Measurements from ENCODE around the gene UQCRHL.

UQCRHL gene

DNA sequence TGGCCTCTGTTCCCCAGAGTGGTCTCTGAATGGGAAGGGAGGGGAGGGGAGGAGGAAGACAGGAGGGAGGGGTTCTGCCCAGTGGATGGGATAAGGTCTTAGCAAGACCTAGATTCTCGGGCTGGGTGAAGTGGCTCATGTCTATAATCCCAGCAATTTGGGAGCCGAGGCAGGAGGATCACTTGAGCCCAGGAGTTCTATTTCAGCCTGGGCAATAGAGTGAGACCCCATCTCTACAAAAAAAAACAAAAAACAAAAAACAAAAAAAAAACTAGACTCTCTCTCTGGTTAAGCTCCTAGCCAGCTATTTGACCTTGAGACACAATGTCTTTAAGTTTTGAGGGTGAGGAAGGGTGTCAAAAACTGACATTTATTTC, 11.4 kb downstream of the UQCRHL start:
- DNase-seq = no peak

DNA sequence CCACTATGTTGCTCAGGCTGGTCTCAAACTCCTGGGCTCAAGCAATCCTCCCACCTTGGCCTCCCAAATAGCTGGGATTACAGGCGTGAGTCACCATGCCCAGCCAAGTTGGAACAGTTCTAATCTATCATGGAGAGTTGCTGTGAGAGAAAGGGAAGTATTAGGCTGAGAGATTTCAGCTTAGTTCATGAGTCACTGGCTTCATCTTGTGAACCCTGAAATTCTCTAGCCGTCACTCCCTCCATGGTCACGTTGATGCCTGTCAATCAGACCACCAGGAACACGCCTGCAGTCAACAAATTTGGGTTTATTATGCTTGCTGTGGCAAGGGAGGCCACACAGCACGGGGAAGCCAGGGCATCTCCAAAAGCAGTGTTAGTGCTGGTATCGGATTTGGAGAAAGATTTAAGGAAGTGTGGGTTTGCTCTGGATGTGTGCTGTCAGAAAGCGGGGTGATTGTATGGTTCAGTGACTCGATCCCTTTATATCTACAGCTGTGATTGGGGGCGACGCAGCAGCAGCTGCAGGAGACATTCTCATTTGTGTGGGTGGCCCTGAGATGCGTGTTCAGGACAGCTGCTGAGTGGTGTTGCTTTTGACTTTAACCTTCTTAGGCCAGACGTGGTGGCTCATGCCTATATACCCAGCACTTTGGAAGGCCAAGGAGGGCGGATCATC, 18.7 kb downstream of the UQCRHL start:
- no peak for DNase-seq

DNA sequence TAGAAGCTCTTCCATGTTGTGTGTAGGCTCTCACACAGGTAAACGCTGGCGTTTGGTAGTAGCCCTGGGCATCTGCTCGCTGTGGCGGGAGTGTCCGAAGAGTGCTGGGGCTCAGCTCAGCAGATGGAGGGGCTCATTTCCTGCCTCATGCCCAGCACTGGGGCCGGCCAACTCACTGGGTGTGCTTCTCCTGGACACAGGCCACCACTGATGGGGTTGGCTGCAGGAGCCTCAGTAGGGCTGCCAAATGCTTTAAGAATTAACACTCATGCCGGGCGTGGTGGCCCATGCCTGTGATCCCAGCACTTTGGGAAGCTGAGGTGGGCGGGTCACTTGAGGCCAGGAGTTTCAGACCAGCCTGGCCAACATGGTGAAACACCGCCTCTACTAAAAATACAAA, 20.9 kb downstream of the UQCRHL start:
- no peak for DNase-seq

DNA sequence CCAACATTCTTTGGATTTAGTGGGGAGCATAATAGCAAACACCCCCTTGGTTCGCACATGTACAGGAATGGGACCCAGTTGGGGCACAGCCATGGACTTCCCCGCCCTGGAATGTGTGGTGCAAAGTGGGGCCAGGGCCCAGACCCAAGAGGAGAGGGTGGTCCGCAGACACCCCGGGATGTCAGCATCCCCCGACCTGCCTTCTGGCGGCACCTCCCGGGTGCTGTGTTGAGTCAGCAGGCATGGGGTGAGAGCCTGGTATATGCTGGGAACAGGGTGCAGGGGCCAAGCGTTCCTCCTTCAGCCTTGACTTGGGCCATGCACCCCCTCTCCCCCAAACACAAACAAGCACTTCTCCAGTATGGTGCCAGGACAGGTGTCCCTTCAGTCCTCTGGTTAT, 21.8 kb downstream of the UQCRHL start:
- DNase-seq = no peak

DNA sequence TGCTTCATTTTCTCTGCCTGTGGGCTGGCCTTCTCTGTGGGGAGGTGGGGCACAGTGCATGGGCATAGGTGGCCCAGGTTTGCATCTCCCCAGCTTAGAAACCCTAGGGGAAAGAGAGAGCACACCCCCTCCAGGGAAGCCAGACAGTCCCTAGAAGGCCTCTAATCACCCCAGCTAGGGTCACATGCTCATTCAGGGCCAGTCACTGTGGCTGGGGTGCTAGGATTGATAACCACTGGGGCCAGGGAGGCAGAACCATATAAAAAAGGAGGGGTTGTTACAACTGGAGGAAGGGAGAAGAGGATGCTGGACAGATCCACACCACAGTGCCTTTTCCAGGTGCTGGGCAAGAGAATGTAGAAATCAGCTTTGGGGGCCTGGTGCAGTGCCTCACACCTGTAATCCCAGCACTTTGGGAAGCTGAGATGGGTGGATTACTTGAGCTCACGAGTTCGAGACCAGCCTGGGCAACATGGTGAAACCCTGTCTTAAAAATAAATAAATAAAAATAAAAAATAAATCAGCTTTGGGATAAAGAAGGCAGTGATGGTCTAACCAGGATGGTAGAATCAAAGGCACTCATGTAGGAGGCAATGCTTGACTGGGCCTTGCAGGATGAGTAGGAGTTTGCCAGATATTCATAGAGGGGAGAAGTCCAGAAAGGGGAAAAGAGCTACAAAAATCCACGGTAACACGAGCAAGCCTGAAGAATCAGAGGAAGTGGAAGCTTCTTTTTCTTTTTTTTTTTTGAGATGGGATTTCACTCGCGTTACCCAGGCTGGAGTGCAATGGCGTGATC, 29.3 kb downstream of the UQCRHL start:
- no peak for DNase-seq

DNA sequence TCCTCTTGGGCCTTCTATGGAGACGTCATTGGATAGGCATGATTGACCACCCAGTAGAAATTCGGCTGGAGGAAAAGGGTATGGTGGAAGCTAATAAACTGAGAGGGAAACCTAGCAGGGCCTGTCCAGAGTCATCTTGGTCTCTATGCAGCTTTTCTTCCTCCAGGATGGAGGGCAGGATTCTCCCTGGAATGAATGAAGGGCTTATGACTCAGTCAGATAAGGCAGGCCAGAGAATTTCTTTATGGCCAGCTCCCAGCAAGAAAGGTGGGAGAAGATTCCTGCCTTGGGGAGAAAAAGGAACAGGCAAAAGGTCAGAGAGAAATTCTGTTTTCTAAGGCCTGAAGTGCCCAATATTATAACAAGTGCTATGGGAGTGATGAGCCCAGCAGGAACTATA, 31.7 kb downstream of the UQCRHL start:
- no peak for DNase-seq

DNA sequence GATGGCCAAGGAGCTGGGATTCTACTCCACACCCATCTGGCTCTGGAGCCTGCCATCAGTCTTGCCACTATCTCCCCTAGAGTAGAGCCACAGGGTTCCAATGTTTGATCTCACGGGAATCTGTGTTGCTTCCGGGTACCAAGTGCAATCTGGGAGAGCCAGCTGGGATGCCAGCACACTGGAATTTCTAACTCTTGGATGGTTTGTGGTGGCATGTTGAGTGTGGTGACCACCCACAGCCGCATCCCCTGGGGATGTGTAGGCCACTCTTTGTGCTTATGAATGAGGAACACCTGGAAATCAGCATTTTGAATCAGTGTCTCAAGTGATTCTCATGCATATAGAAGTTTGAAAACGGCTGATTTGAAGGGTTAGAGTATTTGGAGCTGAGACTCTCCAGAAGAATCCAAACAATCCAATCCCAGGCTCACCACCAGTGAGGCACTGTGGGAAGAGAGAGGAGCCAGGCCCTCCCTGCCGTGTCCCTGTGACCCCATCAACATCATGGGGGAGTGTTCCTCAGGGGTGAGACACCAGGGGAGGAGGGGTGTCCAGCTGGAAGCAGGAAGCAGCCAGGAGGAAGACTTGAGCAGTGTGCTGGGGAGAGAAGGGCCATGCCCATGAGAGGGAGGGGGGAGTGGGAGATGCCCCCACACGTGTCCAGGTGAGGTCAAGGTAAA, 35.5 kb downstream of the UQCRHL start:
- no peak for DNase-seq

DNA sequence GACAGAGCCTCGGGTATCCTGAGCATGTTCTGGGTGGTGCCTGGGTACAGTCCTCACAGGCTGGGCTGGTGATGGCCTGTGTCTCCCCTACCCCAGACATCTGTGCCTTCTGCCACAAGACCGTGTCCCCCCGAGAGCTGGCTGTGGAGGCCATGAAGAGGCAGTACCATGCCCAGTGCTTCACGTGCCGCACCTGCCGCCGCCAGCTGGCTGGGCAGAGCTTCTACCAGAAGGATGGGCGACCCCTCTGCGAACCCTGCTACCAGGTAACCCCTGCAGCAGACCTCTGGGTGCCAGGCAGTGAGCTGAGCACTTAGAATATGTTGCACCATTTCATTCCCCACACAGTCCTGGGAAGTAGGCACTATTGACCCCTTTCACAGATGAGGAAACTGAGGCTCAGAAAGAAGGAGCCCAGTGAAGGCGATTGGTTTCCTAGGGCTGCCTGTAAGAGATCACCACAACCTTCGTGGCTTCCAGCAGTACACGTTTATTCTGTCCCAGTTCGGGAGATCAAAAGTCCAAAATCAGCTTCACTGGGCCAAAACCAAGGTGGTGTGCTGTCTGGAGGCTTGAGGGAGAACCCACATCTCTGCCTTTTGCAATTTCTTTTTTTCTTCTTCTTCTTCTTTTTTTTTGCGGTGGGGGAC, 37.0 kb downstream of the UQCRHL start:
- DNase-seq = no peak

DNA sequence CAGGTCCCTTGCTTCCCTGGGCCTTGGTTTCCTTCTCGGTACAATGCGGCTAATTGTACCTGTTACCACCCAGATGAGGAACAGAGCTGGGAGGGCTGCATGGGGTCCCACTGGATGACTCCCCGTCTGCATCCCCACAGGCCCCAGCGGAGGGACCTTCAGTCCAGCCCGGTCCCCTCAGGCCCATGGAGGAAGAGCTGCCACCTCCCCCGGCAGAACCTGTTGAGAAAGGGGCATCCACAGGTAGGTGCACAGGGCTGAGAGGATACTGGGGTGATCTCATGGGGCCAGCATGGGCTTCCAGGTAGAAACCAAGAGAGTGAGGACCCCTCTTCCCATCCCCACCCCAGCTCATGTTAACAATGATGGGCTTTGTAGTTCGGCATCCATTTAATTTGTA, 39.1 kb downstream of the UQCRHL start:
- DNase-seq = no peak

DNA sequence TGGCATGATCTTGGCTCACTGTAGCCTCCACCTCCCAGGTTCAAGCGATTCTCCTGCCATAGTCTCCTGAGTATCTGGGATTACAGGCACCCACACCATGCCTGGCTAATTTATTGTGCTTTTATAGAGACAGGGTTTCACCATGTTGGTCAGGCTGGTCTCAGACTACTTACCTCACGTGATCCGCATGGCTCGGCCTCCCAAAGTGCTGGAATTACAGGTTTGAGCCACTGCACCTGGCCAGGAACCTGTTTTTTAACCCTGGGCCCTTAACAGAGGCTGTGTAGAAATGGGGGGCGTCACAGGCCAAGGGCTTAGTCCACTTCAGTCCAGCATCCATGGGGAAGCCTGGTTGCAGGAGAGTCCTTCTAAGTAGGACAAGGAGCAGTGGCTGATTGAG, 39.5 kb downstream of the UQCRHL start:
- DNase-seq = no peak

DNA sequence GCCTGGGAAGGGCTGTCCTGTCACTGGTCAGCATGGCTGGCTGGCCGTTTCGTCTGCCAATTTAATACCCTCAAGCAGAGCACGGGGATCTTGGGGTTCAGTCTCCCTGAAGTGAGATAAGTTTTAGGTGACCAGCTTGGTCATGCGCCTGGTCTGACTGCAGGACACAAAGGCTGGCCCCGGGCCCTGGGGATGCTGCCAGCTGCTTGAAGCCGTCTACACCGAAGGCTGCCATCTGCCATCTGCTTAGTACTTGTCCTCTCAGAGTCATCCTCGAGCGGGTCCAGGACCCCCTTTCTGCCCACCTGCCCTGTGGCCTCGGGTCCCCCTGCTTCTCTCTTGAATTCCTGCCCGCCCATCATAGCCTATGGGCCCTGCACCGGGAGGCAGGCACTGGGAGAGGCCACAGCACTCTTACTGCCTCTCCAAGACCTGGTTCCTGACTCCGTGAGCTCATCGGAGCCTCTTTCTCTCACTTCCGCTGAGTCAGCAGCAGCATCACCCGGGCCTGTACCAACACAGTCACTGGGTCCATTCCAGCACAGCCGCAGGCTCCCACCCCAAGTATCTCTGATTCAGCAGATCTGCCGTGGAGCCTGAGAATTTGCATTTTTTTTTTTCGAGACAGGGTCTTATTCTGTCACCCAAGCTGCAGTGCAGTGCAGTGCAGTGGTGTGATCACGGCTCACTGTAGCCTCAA, 41.8 kb downstream of the UQCRHL start:
- DNase-seq = no peak

DNA sequence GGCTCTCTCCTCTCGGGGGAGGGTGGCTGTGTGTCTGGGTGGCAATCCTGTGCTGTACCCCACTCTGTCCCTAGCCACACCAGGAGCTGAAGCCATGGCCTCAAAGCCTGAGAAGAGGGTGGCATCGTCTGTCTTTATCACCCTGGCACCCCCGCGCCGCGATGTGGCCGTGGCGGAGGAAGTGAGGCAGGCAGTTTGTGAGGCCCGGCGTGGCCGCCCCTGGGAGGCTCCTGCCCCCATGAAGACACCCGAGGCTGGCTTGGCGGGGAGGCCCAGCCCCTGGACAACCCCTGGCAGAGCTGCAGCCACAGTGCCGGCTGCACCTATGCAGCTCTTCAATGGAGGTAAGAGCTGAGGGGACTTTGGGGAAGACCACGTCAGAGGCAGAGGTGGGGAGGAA, 42.6 kb downstream of the UQCRHL start:
- no peak for DNase-seq

DNA sequence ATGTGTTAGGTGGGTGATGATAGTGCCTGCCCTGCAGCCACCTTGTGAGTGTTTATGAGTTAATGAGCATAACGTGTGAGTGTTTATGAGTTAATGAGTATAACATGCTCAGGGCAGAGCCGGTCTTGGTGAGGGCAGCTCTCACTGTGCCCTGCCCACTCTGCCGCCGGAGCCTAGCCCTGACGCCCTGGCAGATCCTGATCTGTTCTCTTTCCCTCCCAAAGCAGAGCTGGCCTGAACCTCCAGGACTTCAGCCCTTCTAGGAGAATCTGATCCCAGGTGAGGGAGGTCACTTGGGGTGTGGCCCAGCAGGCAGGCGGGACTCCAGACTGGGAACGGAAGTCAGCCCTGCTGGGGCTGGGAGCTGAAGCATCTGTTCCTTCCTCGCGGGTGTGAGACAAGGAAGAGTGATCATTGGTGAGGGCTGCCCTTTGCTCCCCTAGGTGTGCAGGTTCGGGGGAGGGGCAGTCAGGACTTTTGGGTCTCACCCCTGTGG, 43.1 kb downstream of the UQCRHL start:
- DNase-seq = no peak

DNA sequence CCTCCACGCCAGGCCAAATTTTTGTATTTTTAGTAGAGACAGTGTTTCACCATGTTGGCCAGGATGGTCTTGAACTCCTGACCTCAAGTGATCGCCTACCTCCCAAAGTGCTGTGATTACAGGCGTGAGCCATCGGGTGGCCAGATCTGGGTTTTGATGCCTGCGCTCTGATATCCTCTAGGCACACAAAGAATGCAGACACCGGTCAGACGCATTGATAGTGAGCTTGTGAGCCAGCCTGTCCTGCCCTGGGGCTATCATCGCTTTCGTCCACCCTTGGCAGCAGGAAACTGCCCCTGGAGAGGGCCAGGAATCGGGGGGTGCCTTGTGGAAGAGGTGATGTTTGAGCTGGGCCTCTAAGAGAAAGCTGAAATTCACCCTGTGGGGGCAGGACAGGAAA, 44.9 kb downstream of the UQCRHL start:
- DNase-seq = no peak

DNA sequence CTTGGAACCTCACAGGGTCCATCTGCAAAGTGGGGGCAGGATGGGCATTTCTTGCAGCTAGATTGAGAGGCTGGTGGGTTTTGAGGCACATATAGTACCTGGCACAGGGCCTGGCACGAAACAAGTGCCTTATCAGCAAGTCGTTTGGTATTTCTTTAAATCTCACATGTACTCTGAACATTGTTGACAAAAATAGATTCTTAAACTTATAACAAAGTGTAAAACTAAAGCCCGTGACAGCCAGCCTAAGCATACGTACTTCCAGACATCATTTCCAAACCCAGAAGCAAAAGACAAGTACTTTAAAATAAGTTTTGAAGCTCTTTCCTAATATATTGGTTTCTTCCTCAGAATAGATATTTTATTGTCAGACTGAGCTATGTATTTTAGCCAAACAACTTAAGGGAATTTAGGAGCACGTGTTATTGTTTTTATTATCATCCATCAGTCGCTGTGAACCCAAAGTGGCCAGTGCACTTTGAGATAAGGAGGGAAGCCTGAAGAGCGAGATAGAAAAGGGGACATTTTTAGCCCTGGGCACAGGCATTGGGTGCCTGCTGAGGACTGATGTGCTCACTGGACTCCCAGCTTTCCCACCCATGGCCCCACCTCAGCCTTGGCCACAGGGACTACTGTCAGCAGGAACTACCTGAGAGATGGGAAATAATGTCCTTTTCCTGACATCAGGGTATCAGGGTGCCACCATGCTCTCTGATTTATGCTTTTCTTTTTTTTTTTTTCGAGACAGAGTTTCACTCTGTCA, 45.9 kb downstream of the UQCRHL start:
- DNase-seq = no peak

DNA sequence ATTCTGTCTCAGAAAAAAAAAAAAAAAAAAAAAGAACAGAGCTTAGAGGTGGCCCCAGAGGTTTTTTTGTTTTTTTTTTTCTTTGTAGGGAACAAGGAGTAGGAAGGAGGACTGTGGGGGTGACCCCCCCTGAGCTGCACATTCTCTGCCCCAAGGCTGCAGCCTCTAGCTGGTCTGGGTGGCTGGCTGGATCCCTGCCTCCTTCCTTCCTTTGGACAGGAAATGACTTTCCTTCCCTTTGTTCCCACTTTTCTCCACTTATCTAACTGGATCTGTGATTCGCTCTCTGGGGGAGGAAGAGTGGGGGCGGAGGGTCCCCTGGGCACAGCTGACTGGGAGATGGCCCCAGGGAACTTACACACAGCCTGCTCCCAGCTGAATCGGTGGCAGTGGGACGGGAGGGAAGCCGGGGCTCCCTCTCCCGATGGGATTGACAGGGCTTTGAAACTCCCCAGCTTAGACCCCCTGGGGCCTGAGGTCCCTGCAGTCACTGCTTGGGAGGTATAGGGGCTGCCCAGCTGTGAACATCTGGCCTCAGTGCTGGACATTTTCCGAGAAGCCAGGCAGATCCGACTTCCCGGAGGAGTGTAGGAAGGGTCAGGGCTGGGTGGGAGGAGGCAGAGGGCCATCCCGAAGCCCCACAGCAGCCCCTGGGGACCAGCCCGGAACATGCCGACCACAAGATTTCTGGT, 46.8 kb downstream of the UQCRHL start:
- DNase-seq = no peak

DNA sequence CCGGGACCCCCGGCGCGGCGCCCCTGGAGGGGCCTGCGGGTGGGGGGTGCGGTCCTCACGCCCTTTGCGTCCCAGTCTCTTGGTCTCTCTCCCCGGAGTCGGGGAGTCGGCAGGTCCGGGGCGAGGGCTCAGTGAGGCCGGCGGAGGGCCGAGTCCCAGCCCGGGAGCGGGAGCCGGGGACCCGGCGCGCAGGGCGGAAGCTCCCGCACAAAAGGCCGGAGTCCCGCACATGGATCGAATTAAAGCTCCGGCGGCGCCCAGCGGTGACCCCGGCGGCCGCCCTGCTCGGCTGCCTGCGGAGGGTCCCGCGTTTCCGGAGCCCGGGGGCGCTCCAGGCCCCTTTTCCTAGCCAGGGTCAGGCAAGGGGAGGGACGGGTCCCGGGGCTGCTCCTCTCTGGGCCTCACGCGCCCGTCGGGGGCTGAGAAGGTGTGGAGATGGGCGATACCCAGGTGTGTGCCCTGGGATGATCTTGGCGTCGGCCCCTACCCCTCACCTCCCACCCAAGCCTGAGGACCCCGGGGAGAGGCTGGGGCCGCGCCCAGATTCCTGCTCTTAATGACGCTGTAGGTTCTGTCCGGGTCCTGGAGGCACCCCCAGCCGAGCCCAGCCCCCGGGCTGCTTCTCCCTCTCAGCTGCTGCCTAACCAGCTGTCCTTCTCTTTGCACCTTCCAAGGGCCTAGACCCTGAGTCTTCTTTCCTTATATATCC, 48.3 kb downstream of the UQCRHL start:
- no peak for DNase-seq

DNA sequence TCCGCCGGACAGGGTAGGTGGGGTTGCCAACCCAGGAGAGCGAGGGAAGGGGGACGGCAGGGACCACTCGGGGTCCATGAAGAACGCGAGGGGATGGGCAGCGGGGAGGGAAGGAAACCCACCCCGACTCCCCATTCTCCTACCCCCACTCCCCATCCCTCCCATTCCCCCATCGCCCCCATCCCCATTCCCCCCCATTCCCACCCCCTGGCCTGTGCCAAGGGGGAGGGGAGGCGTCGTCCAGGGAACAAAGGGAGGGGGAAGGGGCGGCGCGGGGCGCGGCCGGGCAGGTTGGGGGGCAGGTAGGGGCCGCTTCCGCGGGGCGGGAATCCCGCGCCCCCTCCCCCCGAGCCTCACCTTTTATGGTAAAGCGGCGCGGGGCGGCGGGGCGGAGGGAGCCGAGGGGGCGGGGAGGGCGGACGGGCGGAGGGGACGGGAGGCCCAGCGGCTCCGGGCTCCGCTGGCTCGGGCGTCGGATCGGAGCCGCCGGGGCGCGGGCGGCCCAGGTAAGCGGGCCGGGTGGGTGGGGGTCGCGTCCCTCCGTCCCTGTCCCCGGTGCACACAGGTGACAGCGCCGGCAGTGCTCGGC, 49.0 kb downstream of the UQCRHL start, which contains the start of gene FBLIM1:
TSS of gene FBLIM1 (plus strand) at position 453 of the 589 bp plus-strand sequence. CDS start 6,189 bp downstream, outside the sequence.
- no peak for DNase-seq

DNA sequence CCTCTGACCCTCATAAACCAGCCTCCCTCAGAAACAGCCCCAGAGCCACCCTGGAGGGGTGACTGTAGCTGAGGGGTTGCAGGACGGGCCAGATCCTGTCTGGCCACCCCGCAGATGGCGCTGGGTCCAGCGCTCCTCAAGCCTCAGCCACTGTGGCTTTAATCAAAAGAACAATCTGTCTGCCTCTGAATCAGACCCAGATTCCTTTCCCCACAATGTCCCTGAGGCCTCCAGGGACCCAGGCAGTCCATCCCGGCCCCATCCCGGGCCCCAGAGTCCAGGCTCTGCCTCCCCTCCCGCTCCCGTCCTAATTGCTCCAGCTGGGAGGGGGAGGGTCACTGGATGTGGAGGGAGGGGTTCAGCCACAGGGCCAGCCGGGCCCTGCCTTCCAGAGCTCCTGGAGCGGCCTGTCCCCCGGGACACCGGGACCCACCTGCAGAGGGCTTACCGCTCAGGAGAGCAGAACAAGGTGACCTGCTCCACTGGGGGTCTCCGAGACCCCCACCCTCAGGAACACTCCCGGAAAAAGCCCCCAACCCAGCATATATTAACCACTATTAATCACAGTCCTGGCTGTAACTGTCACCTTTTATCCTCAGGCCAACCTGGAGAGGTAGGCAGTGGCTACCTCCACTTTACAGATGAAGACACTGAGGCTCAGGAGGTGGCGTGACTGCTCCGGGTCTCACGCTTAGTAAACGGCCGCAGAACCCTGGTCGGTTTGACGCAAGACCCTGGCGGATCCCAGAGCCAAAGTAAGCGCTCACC, 49.7 kb downstream of the UQCRHL start:
- DNase-seq = no peak
